Hindlimb muscle (tissue), 1 donor: Measurements from ENCODE around the gene CD82. TPM values are rescaled to one million over a fixed set of nuclear protein-coding genes. Genes with fewer than 3 reads are reported as not detected.
"Not testable (repeated sequence)": the region's sequence is repeated elsewhere in the genome, so short reads cannot be mapped to it uniquely, and the experiment has no call there.

Experiments
- DNase-seq: peaks from one replicate; pipeline ENCODE4 v3.0.0-alpha.2; 2013
- polyA plus RNA-seq: library from polyadenylated mRNA; unstranded; fragments of 120-200 nt; gene quantifications from one replicate; pipeline ENCODE4 v1.2.1, GENCODE V29; 2013; ENCODE audit not compliant: insufficient read length

Gene CD82
- polyA plus RNA-seq, 1 donor, result 88.4 TPM

DNA sequence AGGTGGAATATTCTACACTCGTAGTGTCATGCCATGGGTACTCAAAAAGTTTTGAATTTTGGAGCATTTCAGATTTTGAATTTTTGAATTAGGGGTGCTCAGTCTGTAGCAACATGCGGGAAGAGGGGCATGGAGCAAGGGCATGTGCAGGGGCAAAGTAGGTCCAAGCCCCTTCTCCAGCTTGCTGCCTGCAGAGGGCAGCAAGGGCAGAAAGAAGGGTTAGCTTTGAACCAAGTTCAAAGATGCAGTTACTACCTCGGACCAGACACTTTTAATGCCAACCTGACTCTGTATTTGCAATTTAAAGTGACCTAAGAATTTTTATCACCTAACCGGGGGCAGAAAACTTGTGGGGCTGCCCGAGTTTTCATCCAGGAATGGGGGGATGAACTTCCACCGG is 68.2 kb downstream of the CD82 start:
- DNase-seq, result no peak

GRCh38 chr11:44634401-44635281 is 69.2 kb downstream of the CD82 start:
- peak; percentile 64 for DNase-seq

GRCh38 chr11:44637487-44637886 is 72.0 kb downstream of the CD82 start:
- no peak for DNase-seq

DNA sequence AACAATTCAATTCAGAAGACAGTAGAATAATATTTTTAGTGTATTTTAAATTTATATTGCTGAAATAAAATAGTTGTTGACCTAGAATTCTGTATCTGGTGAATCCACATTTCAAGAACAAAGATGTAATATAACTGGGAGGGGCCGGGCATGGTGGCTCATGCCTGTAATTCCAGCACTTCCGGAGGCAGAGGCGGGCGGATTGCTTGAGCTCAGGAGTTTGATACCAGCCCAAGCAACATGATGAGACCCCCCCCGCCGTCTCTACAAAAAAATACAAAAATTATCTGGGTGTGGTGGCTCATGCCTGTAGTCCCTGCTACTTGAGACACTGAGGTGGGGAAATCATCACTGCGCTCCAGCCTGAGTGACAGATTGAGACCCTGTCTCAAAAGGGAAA is 72.6 kb downstream of the CD82 start:
- no peak for DNase-seq

DNA sequence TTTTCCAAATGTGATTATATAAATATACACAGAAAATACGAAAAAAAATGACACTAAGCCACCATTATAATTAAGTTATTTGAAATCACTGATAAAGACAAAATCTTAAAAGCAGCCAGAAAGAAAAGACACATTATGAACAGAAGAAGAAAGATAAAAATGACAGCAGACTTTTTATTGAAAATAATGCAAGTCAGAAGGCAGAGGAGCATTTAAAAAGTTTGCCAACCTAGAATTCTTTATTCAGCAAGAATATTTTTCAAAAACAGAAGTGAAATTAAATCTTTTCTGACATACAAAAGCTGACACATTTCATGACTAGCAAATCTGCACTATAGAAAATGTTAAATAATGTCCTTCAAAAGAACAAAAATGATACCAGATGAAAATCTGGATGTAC is 77.8 kb downstream of the CD82 start:
- no peak for DNase-seq

DNA sequence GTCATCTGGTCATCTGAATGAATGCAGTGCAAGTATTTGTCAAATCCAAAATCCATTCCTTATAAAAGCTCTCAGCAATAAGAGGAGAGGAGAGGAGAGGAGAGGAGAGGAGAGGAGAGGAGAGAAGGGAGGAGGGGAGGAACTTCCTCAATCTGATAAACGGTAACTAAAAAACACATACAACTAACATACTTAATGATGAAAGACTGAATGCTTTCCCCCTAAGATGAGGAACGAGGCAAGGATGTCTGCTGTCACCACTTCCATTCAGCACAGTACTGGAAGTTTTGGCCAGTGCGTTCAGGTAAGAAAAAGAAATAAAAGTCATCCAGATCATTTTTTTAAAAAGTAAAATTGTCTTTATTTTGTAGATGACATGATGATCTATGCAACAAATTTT is 80.4 kb downstream of the CD82 start:
- DNase-seq, result no peak

- DNase-seq, result not testable (repeated sequence)
Measured at GRCh38 chr11:44647255-44647955, 81.9 kb downstream of the CD82 start.

DNA sequence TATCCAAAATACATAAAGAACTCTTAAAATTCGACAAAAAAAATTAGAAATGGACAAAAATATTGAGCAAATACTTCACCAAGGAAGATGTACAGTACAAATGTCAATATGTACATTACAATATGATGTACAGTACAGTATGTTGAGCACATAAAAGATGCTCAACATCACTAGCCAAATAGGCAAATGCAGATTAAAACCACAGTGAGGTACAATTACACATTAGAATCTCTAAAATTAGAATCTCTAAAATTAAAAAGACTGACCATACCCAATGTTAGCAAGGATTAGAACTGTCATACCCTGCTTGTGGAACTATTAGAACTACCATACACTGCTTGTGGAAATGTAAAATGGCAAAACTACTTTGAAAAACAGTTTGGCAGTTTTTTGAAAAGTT is 82.6 kb downstream of the CD82 start:
- DNase-seq, result no peak

DNA sequence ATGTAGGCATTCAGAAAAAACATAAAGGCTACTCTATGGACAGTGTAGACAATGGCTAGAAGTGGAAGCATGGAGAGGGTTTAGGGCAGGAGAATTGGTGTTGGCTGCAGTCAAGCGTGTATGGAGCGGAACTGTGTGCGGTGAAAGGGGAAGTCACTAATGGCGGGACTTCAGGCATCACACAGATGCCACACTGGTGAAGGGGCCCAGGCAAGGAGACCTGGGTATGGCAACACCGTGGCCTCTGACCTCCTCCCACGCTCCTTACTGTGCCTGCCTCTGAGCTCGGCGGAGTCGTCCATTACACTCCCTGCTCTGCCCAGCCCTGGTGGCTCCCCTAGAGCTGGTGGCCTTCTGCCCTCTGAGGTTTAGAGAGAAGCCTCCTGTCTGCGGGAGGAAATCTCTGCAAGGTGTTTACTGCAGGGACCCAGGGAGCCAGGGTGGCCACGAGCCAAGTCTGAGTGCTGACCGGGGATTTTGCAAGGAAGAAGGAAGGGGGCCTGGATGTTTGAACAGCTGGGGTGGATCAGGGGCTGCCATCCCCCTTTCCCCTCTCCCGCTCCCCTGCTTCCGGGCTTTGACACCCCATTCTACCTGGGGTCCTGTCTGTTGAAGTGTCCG is 86.2 kb downstream of the CD82 start:
- no peak for DNase-seq

GRCh38 chr11:44652901-44653644 is 87.6 kb downstream of the CD82 start:
- no peak for DNase-seq

DNA sequence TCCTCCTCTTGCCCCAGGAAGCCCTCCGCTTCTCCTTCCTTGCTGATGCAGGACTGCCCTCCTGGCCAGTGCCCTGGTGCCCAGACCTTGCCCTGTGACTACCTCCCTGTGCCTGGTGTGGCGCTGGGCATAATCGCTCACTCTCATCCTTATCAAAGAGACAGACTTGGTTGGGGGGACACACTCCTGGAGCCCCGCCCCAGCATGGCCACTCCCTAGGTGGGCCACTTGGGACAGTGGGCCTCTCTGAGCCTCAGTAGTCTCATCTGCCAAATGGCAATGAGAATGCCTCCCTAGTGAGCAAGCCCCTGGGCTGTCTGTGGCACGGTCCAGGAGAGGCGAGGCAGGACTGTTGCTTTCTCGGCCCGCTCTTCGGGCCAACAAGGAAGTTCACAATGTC is 88.6 kb downstream of the CD82 start:
- no peak for DNase-seq

DNA sequence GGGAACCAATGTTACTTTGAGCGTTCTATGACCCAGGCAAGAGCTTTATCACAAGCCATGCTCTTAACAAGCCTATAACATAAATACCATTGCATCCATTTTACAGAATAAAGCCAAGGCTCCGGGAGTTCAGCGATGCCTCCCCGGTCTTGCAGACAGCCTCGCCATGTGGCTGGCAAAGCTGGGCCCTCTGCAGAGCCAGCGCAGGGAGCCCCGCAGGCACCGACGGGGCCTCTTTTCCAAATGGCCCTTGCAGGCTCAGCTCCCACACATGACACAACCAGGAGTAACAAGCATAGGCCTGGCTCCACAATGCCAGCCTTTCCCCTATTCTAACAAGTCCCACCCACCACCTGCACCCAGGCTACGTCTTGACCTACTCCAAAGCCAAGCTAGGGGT is 89.1 kb downstream of the CD82 start:
- DNase-seq, result no peak

GRCh38 chr11:44657836-44658505 is 92.5 kb downstream of the CD82 start:
- DNase-seq, result no peak

GRCh38 chr11:44658506-44658850 is 93.0 kb downstream of the CD82 start:
- DNase-seq, result no peak

DNA sequence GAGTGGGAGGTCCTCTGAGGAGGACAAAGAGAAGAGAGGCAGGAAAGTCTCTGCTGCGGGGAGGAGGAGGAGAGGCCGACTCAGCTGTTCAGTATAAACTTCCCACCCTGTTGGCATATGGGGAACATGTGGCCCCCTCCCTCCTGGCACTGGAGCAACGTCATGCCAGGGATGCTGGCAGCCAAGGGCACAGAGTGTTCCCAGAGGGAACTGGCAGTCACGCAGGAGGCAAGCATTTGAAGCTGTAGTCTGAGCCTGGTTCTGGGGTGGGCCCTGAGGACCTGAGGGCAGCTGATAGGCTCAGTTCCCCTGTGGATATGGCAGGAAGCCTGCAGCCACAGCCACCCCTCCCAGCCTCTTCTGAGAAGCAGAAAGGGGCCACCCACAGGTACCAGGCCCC is 94.2 kb downstream of the CD82 start:
- no peak for DNase-seq

DNA sequence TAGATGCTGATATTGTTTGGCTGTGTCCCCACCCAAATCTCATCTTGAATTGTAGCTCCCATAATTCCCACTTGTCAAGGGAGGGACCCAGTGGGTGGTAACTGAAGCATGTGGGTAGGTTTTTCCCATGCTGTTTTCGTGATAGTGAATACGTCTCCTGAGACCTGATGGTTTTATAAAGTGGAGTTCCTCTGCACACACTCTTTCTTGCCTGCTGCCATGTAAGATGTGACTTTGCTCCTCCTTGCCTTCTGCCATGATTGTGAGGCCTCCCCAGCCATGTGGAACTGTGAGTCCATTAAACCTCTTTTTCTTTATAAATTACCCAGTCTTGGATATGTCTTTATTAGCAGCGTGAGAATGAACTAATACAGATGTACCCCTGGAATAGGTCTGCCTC is 95.1 kb downstream of the CD82 start:
- not testable (repeated sequence) for DNase-seq

DNA sequence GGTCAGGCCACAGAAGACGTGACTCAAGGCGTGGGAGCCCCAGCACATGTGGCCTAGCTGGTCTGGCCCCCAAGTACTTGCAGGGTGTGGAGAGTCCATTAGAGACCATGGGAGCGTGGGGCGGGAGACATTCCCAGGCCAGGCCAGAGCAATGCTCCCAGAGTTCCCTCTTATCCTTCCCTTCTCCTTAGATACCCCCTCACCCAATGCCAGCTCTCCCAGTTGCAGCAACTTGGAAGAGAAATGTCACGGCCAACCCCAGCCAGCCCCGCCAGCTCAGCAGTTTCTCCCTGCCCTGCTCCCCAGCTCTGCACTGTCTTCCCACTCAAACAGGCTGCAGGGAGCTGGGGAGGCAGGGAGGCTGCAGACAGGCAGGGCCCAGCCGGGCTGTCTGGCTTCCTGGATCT is 95.9 kb downstream of the CD82 start:
- DNase-seq, result no peak

Other genes starting within 250 kb of the CD82 start
- 48.1 TPM for gene TSPAN18, start 161.3 kb downstream of the CD82 start, polyA plus RNA-seq